Measurements from ENCODE around the gene NADK. TPM values are rescaled to one million over a fixed set of nuclear protein-coding genes. Genes with fewer than 3 reads are reported as not detected.

NADK gene
- polyA plus RNA-seq, 1 donor (not counting 4 experiments of a cell fraction or from before 2014, with no cell fraction given): 54.8 TPM

DNA sequence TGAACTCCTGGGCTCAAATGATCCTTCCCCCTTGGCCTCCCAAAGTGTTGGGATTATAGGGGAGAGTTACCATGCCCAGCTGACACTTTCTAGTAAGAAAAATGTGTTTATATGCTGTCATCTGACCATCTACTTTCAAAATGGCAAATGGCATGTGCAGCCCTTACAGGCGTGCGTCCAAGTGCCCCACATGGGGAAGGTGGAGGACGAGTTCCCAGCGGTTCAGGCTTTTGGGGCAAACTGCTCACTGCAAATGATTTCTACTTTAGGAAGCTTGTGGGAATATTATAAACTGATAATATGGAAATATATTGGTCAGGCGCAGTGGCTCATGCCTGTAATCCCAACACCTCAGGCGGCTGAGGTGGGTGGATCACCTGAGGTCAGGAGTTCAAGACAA, 41.5 kb upstream of the NADK start:
- dilution Hi-C loops (cut with MboI; ENCODE audit: extremely low pct_ligation_motif_present, low sequenced_read_pairs): no loop called here
- Histone ChIP-seq H3K9me3 (ENCODE audit: control insufficient read depth, low read depth, low read length) (no peaks in the 10 kb centered on the region), H4K20me1 (ENCODE audit: control insufficient read depth, extremely low read depth, insufficient read depth, low read length) (peaks cover 15% of the 10 kb centered on the region), H3K4me2 (ENCODE audit: control insufficient read depth, extremely low read depth, insufficient read depth, low read depth, low read length) (no peak overlapping the region), H3K36me3 (ENCODE audit: control insufficient read depth in 2 of 2, extremely low read depth in 1 of 2, insufficient read depth in 2 of 2, low read length in 2 of 2) (peaks cover 28 to 49% of the 10 kb centered on the region in 2 experiments), H3K27ac (ENCODE audit: control insufficient read depth, insufficient read depth, low read length) (no peak overlapping the region), H3K79me2 (ENCODE audit: control insufficient read depth, insufficient read depth, low read length) (peaks cover 71% of the 10 kb centered on the region), H3K4me1 (ENCODE audit: control insufficient read depth, extremely low read depth, insufficient read depth, low read length) (no peaks in the 10 kb centered on the region), H3K9ac (ENCODE audit: control insufficient read depth, extremely low read depth, insufficient read depth, low read length) (no peak overlapping the region), H3K4me3 (ENCODE audit: control insufficient read depth in 2 of 3, extremely low read depth in 1 of 3, insufficient read depth in 2 of 3, low read depth in 1 of 3, low read length in 3 of 3) (no peak overlapping the region), H3K27me3 (ENCODE audit: control insufficient read depth, extremely low read depth, insufficient read depth, low read length) (no peaks in the 10 kb centered on the region), H2AFZ (ENCODE audit: control insufficient read depth, low read length) (no peak overlapping the region), H3K9me1 (ENCODE audit: control insufficient read depth, extremely low read depth, insufficient read depth, low read length) (no peaks in the 10 kb centered on the region)
- TF ChIP-seq EZH2 (IDR thresholded peaks at IDR 0.05; ENCODE audit: low read length): no peak
- TF ChIP-seq, protein P1, sequence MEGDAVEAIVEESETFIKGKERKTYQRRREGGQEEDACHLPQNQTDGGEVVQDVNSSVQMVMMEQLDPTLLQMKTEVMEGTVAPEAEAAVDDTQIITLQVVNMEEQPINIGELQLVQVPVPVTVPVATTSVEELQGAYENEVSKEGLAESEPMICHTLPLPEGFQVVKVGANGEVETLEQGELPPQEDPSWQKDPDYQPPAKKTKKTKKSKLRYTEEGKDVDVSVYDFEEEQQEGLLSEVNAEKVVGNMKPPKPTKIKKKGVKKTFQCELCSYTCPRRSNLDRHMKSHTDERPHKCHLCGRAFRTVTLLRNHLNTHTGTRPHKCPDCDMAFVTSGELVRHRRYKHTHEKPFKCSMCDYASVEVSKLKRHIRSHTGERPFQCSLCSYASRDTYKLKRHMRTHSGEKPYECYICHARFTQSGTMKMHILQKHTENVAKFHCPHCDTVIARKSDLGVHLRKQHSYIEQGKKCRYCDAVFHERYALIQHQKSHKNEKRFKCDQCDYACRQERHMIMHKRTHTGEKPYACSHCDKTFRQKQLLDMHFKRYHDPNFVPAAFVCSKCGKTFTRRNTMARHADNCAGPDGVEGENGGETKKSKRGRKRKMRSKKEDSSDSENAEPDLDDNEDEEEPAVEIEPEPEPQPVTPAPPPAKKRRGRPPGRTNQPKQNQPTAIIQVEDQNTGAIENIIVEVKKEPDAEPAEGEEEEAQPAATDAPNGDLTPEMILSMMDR (optimal IDR thresholded peaks at IDR 0.05 in 1 of 3, IDR thresholded peaks at IDR 0.05 in 1 of 3, conservative IDR thresholded peaks at IDR 0.05 in 1 of 3; ENCODE audit: extremely low read depth in 1 of 3, insufficient read depth in 2 of 3, low read length in 3 of 3): no peak
- FAIRE-seq (no peak), DNase-seq (ENCODE audit: low read depth, low spot score) (no peak)

DNA sequence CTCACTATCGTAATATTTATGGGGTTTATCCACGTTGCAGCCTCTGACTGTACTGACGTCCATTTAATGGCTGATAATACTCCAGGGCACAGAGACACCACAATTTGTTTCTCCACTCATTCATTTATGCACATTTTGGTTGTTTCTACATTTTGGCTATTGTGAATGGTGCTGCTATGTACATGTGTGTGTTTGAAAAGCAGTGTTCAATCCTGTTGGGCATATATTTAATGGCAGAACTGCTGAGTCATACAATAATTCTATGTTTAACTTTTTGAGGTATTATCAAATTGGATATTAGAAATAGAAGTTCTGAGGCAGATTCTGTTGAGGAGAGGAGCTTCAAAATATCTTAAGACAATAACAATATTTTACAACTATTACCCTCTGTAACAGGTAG, 39.0 kb upstream of the NADK start:
- TF ChIP-seq, protein P1 (optimal IDR thresholded peaks at IDR 0.05 in 1 of 3, IDR thresholded peaks at IDR 0.05 in 1 of 3, conservative IDR thresholded peaks at IDR 0.05 in 1 of 3; ENCODE audit: extremely low read depth in 1 of 3, insufficient read depth in 2 of 3, low read length in 3 of 3): no peak
- TF ChIP-seq EZH2 (IDR thresholded peaks at IDR 0.05; ENCODE audit: low read length): no peak
- FAIRE-seq: no peak
- no peak overlapping the region for H3K4me2 ChIP-seq (ENCODE audit: control insufficient read depth, extremely low read depth, insufficient read depth, low read depth, low read length)

More for the DNA sequence above, 39.0 kb upstream of the NADK start:
- no peak overlapping the region for H3K9ac ChIP-seq (ENCODE audit: control insufficient read depth, extremely low read depth, insufficient read depth, low read length)
- peaks cover 38 to 45% of the 10 kb centered on the region in 2 experiments for H3K36me3 ChIP-seq (ENCODE audit: control insufficient read depth in 2 of 2, extremely low read depth in 1 of 2, insufficient read depth in 2 of 2, low read length in 2 of 2)
- H3K27ac ChIP-seq (ENCODE audit: control insufficient read depth, insufficient read depth, low read length): no peak overlapping the region
- no peaks in the 10 kb centered on the region for H3K9me1 ChIP-seq (ENCODE audit: control insufficient read depth, extremely low read depth, insufficient read depth, low read length)
- H3K27me3 ChIP-seq (ENCODE audit: control insufficient read depth, extremely low read depth, insufficient read depth, low read length): no peaks in the 10 kb centered on the region
- H4K20me1 ChIP-seq (ENCODE audit: control insufficient read depth, extremely low read depth, insufficient read depth, low read length): peaks cover 17% of the 10 kb centered on the region
- DNase-seq (ENCODE audit: low read depth, low spot score): no peak
- H2AFZ ChIP-seq (ENCODE audit: control insufficient read depth, low read length): no peak overlapping the region
- dilution Hi-C loops (cut with MboI; ENCODE audit: extremely low pct_ligation_motif_present, low sequenced_read_pairs): no loop called here
- H3K79me2 ChIP-seq (ENCODE audit: control insufficient read depth, insufficient read depth, low read length): peaks cover 75% of the 10 kb centered on the region
- no peak overlapping the region for H3K4me3 ChIP-seq (ENCODE audit: control insufficient read depth in 2 of 3, extremely low read depth in 1 of 3, insufficient read depth in 2 of 3, low read depth in 1 of 3, low read length in 3 of 3)
- no peaks in the 10 kb centered on the region for H3K4me1 ChIP-seq (ENCODE audit: control insufficient read depth, extremely low read depth, insufficient read depth, low read length)
- H3K9me3 ChIP-seq (ENCODE audit: control insufficient read depth, low read depth, low read length): no peaks in the 10 kb centered on the region
